K562 (cell line): ENCODE data around the gene UBL3. TPM values are rescaled to one million over a fixed set of nuclear protein-coding genes. Genes with fewer than 3 reads are reported as not detected.

Experiments
- ATAC-seq: fragments of 200-7000 bp; cut with Tn5 transposase; 3 replicates; pipeline ENCODE4 v1.9.1; 2020; ENCODE audit warnings: moderate library complexity
- BruUV-seq: library from RNA; stranded (reverse); fragments of 400-500 nt; replicated peaks from 2 replicates; lab custom pipeline; 2021; lab: Mats Ljungman, UMichigan
- CTCF ChIA-PET: fragments of 300-600 bp; formaldehyde crosslinking; extraction: SDS; loops from one replicate; lab custom pipeline; 2021; ENCODE audit warnings: low intra/inter-chr PET ratio; lab: Yijun Ruan, JAX
- POLR2A ChIA-PET: fragments of 300-600, 350-650 bp; sonication (Branson Sonifier 250); formaldehyde crosslinking; extraction: SDS; loops from one replicate; lab custom pipeline; 2021; ENCODE audit warnings: antibody characterized with exemption, inconsistent platforms; lab: Yijun Ruan, JAX
- DNase-seq, 4 experiments: peaks; one replicate each; pipeline versions ENCODE4 v3.0.0 to v3.0.0-alpha.2; 2011 to 2018; ENCODE audit warnings: low spot score in 3 of 4, mixed read lengths in 3 of 4; ENCODE audit errors: extremely low read depth in 1 of 4
- FAIRE-seq: peaks from 2 replicates; lab custom pipeline; 2011; peaks lifted over from hg19 to GRCh38; lab: Jason Lieb, UNC
- H2AFZ ChIP-seq: 2 replicates; pipeline ENCODE4 v1.6.0; 2011; ENCODE audit warnings: low read depth, low read length, control low read depth, inconsistent platforms
- H3K27ac ChIP-seq: fragments of 200-600 bp; 3 replicates; pipeline ENCODE4 v1.8.0; 2011; ENCODE audit warnings: low read depth, mild to moderate bottlenecking, control low read depth, inconsistent platforms, low read length, moderate library complexity, mixed read lengths; ENCODE audit errors: extremely low read depth
- H3K27me3 ChIP-seq, 2 experiments: fragments of 300-600 bp in 1 of 2; 2 replicates in 1 of 2; 3 replicates in 1 of 2; pipeline versions ENCODE4 v1.6.0 to v1.8.0; 2011; ENCODE audit warnings: inconsistent platforms in 2 of 2, low read length in 2 of 2, mild to moderate bottlenecking in 1 of 2, mixed read lengths in 1 of 2, moderate library complexity in 1 of 2; ENCODE audit not compliant: control insufficient read depth in 2 of 2, insufficient read depth in 2 of 2
- H3K36me3 ChIP-seq: fragments of 300-600 bp; 3 replicates; pipeline ENCODE4 v1.8.0; 2011; ENCODE audit warnings: mild to moderate bottlenecking, low read length, inconsistent platforms; ENCODE audit not compliant: control insufficient read depth, insufficient read depth
- H3K4me1 ChIP-seq, 2 experiments: fragments of 200-600 bp in 1 of 2; replicated peaks in 1 of 2; 2 replicates in 1 of 2; 3 replicates in 1 of 2; pipeline versions ENCODE4 v1.5.1 to v1.8.0; 2011; ENCODE audit warnings: inconsistent platforms in 2 of 2, low read length in 2 of 2, mild to moderate bottlenecking in 1 of 2, mixed read lengths in 1 of 2, moderate library complexity in 1 of 2; ENCODE audit not compliant: control insufficient read depth in 2 of 2, insufficient read depth in 2 of 2
- H3K4me2 ChIP-seq: 2 replicates; pipeline ENCODE4 v1.6.1; 2011; ENCODE audit warnings: low read length, control low read depth, inconsistent platforms, mixed read lengths; ENCODE audit not compliant: insufficient read depth
- H3K4me3 ChIP-seq: fragments of 200-600 bp; sonication (generic), shearing (Covaris generic); 2 replicates; pipeline ENCODE4 v1.5.1; 2016; ENCODE audit warnings: control low read depth, inconsistent platforms
- H3K79me2 ChIP-seq: fragments of 200-600 bp; 3 replicates; pipeline ENCODE4 v1.8.0; 2011; ENCODE audit warnings: low read length, inconsistent platforms; ENCODE audit not compliant: control insufficient read depth, insufficient read depth
- H3K9ac ChIP-seq, 2 experiments: 2 replicates each; pipeline versions ENCODE4 v1.6.0 to v1.6.1; 2011; ENCODE audit warnings: low read depth in 2 of 2, low read length in 2 of 2, control low read depth in 1 of 2, inconsistent platforms in 1 of 2, mild to moderate bottlenecking in 1 of 2, mixed read lengths in 1 of 2; ENCODE audit not compliant: insufficient read depth in 1 of 2
- H3K9me1 ChIP-seq: one replicate; pipeline ENCODE4 v1.6.0; 2011; ENCODE audit warnings: inconsistent platforms, mild to moderate bottlenecking, low read length, moderate library complexity; ENCODE audit not compliant: control insufficient read depth, insufficient read depth
- H3K9me3 ChIP-seq: replicated peaks from 2 replicates; pipeline ENCODE4 v1.5.1; 2011; ENCODE audit warnings: low read depth, low read length, inconsistent platforms; ENCODE audit not compliant: control insufficient read depth, insufficient read depth
- H4K20me1 ChIP-seq: replicated peaks from 2 replicates; pipeline ENCODE4 v1.6.1; 2011; ENCODE audit warnings: low read length, inconsistent platforms, mixed read lengths; ENCODE audit not compliant: control insufficient read depth, insufficient read depth
- ATF1 ChIP-seq, 2 experiments: fragments of 450-650 bp in 1 of 2; IDR thresholded peaks; 2 replicates each; pipeline ENCODE4 v1.6.1; 2016; ENCODE audit warnings: missing compliant biosample characterization in 1 of 2, missing genetic modification characterization in 1 of 2
- ATF3 ChIP-seq, 2 experiments: fragments of 450-650 bp in 1 of 2; sonication (generic) in 1 of 2; formaldehyde crosslinking in 1 of 2; IDR thresholded peaks in 1 of 2; conservative IDR thresholded peaks in 1 of 2; 2 replicates each; pipeline versions ENCODE4 v1.6.1 to v1.8.1; 2016 to 2023; ENCODE audit warnings: mild to moderate bottlenecking in 2 of 2, moderate library complexity in 2 of 2, inconsistent platforms in 1 of 2, missing genetic modification reagents in 1 of 2
- ATF7 ChIP-seq: fragments of 450-650 bp; IDR thresholded peaks from 2 replicates; pipeline ENCODE4 v1.7.1; 2014; ENCODE audit warnings: mild to moderate bottlenecking, moderate library complexity
- CEBPG ChIP-seq, 3 experiments: fragments of 200-800 bp in 1 of 3; sonication (Bioruptor generic) in 1 of 3; sonication (generic) in 1 of 3; formaldehyde crosslinking in 1 of 3; IDR thresholded peaks in 2 of 3; conservative IDR thresholded peaks in 1 of 3; 2 replicates each; pipeline versions ENCODE4 v1.6.1 to v1.8.0; 2016 to 2022; ENCODE audit warnings: missing compliant biosample characterization in 2 of 3, missing genetic modification characterization in 2 of 3, mild to moderate bottlenecking in 1 of 3, missing genetic modification reagents in 1 of 3
- CREM ChIP-seq: IDR thresholded peaks from 2 replicates; pipeline ENCODE4 v1.6.1; 2014; ENCODE audit warnings: antibody characterized with exemption, low read depth
- CTBP1 ChIP-seq: fragments of 450-650 bp; IDR thresholded peaks from 2 replicates; pipeline ENCODE4 v1.6.1; 2016; ENCODE audit warnings: borderline replicate concordance
- FOXA3 ChIP-seq, 2 experiments: fragments of 450-650 bp in 1 of 2; sonication (generic) in 1 of 2; formaldehyde crosslinking; IDR thresholded peaks in 1 of 2; conservative IDR thresholded peaks in 1 of 2; 2 replicates each; pipeline versions ENCODE4 v1.4.0 to v1.8.0; 2020 to 2022; ENCODE audit warnings: mild to moderate bottlenecking in 2 of 2, missing genetic modification reagents in 1 of 2
- TFAP4 ChIP-seq: sonication (generic); formaldehyde crosslinking; IDR thresholded peaks from 2 replicates; pipeline ENCODE4 v1.8.0; 2022; ENCODE audit warnings: missing genetic modification reagents, mild to moderate bottlenecking, moderate library complexity, borderline replicate concordance
- ZNF354B ChIP-seq: fragments of 250-450 bp; sonication (Bioruptor Pico); IDR thresholded peaks from 2 replicates; pipeline ENCODE4 v1.4.0; 2020
- ZNF644 ChIP-seq: fragments of 200-800 bp; sonication (Bioruptor generic); IDR thresholded peaks from 2 replicates; pipeline ENCODE4 v1.6.1; 2016; ENCODE audit warnings: low read depth, missing genetic modification characterization, missing compliant biosample characterization
- WGBS: fragments of 100-300 bp; shearing (Covaris generic); methylation state at CpG from one replicate; pipeline ENCODE4 v1.1.6; 2016; ENCODE audit warnings: low coverage, mixed read lengths; ENCODE audit not compliant: insufficient coverage; ENCODE audit errors: missing lambda C conversion rate; 5-methylcytosine and 5-hydroxymethylcytosine counted together
- in situ Hi-C: fragments of 300-500 bp; cut with MboI; formaldehyde crosslinking; loops from 4 replicates; pipeline ENCODE4 v1.15.0; 2018; ENCODE audit warnings: inconsistent platforms, mixed read lengths
- intact Hi-C: fragments of 100-400 bp; cut with micrococcal nuclease; formaldehyde crosslinking; loops from 2 replicates; pipeline ENCODE4 v1.14.2; 2022
- polyA plus RNA-seq, 8 experiments: library from polyadenylated mRNA; depleted of rRNA in 4 of 8; stranded (reverse) in 5 of 8; unstranded in 3 of 8; fragments of >200 nt; fragmentation: Nextera tagmentation in 2 of 8; fragmentation: Illumina TruSeq in 1 of 8; extraction: Ambion mirVana in 2 of 8; extraction: Trizol in 1 of 8; gene quantifications; 2 replicates each; pipeline versions ENCODE4 v1.2.1 to v1.2.3, GENCODE V29; 2011 to 2014; ENCODE audit warnings: inconsistent platforms in 1 of 8, missing spikeins in 1 of 8
- total RNA-seq, 7 experiments: library from RNA; depleted of rRNA in 6 of 7; stranded (reverse); fragments of >200 nt in 6 of 7; fragmentation: Illumina TruSeq in 2 of 7; extraction: Trizol in 2 of 7; gene quantifications; 2 replicates each; pipeline versions ENCODE4 v1.2.1 to v1.2.3, GENCODE V29; 2011 to 2021; ENCODE audit warnings: low replicate concordance in 1 of 7
- TF ChIP-seq, protein P1 (sequence below): fragments of 250-450 bp; sonication (Bioruptor Pico); IDR thresholded peaks from 2 replicates; pipeline ENCODE4 v1.4.0; 2020; ENCODE audit warnings: mild to moderate bottlenecking, moderate library complexity
- TF ChIP-seq, protein P2 (sequence below): fragments of 200-800 bp; sonication (Bioruptor generic); IDR thresholded peaks from 2 replicates; pipeline ENCODE4 v1.6.1; 2017; ENCODE audit warnings: missing genetic modification characterization, missing compliant biosample characterization
- TF ChIP-seq, protein P3 (sequence below): fragments of 250-450 bp; sonication (Bioruptor Pico); IDR thresholded peaks from 2 replicates; pipeline ENCODE4 v1.4.0; 2020

Gene UBL3
- total and polyA plus RNA-seq, 9 of the 15 experiments (the other 6 are each of a cell fraction or from before 2014, with no cell fraction given), result 0.64 to 2.4 (median 1.8) TPM

DNA sequence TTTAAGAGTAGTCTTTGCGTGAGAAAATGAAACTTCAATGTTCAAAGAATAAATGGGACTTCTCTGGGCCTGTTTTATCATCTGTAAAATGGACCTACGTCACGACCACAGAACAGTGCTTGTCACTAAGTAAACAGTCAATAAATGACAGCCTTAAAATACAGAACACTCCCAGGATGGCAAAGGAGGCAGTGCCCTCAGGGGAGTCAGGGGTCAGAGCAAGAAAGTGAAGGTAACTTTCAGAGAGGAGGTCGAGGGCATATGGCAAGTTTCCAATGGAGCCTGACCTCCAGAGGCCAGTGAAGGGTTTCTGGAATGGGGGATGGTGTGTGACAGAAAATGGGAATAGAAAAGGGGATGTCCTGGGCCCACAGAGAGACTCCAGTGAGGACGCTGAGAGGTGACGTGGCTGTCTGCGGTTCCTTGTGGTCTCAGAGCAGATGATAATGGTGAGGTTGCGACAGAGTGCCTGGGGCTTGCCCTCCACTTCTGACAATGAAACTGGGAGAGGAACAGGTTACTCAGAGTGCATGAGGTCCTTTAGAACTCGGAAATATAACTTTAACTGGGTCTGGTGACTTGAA, 91.8 kb downstream of the UBL3 start:
- DNase-seq, result peak in 2 of 4 experiments; percentile 10 to 13
- no peak for FAIRE-seq
- H3K9me3 ChIP-seq, result no peaks in the 10 kb centered on the region
- intact Hi-C loops (no loop called here), in situ Hi-C loops (no loop called here)
- ATAC-seq, result peak; percentile 56; the same call in 2 of the 3 replicates
- WGBS, result 0% methylated on average over 9 of the region's 9 CpGs
- H3K36me3 ChIP-seq, result no peaks in the 10 kb centered on the region
- CTCF ChIA-PET, result no interaction called here
- POLR2A ChIA-PET, result no interaction called here
- H3K4me3 ChIP-seq, result no peak overlapping the region
- H2AFZ ChIP-seq, result peak overlapping the region; percentile 27; the same call in 1 of the 2 replicates
- no peak overlapping the region for H3K27ac ChIP-seq
- no peaks in the 10 kb centered on the region for H3K9me1 ChIP-seq
- no peaks in the 10 kb centered on the region for H4K20me1 ChIP-seq
- no peak overlapping the region for H3K9ac ChIP-seq
- peak overlapping the region; percentile 59 for H3K4me2 ChIP-seq
- no peaks in the 10 kb centered on the region; a peak in 1 of 5 replicates for H3K27me3 ChIP-seq
- H3K79me2 ChIP-seq, result no peaks in the 10 kb centered on the region
- BruUV-seq, result no TSS peak
- no peaks in the 10 kb centered on the region for H3K4me1 ChIP-seq
- TF ChIP-seq, protein P1, sequence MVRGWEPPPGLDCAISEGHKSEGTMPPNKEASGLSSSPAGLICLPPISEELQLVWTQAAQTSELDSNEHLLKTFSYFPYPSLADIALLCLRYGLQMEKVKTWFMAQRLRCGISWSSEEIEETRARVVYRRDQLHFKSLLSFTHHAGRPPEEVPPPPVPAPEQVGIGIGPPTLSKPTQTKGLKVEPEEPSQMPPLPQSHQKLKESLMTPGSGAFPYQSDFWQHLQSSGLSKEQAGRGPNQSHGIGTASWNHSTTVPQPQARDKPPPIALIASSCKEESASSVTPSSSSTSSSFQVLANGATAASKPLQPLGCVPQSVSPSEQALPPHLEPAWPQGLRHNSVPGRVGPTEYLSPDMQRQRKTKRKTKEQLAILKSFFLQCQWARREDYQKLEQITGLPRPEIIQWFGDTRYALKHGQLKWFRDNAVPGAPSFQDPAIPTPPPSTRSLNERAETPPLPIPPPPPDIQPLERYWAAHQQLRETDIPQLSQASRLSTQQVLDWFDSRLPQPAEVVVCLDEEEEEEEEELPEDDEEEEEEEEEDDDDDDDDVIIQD, result no peak
- TF ChIP-seq FOXA3 (CRISPR knock-in tag; conservative IDR thresholded peaks at IDR 0.05 in 1 of 2, IDR thresholded peaks at IDR 0.05 in 1 of 2) (peak; percentile 79 to 95), CREM (peak; percentile 55; the same call in 1 of the 2 replicates), ATF3 (IDR thresholded peaks at IDR 0.05) (0 out of 2 replicates have a peak, but pooled peaks have one; percentile 9), ATF3 (CRISPR knock-in tag; conservative IDR thresholded peaks at IDR 0.05) (no peak), CTBP1 (0 out of 2 replicates have a peak, but pooled peaks have one; percentile 21), ZNF354B (no peak), ZNF644 (no peak), ATF1 (CRISPR knock-in tag; IDR thresholded peaks at IDR 0.05) (no peak), ATF1 (tag; IDR thresholded peaks at IDR 0.05) (peak; percentile 43), TFAP4 (CRISPR knock-in tag) (peak; percentile 48; the same call in 1 of the 2 replicates), ATF7 (0 out of 2 replicates have a peak, but pooled peaks have one; percentile 19), CEBPG (CRISPR knock-in tag; IDR thresholded peaks at IDR 0.05) (peak; percentile 54), CEBPG (tag; conservative IDR thresholded peaks at IDR 0.05 in 1 of 2, IDR thresholded peaks at IDR 0.05 in 1 of 2) (peak; percentile 54 to 64; a peak in 3 of 4 replicates)
- TF ChIP-seq, protein P2, sequence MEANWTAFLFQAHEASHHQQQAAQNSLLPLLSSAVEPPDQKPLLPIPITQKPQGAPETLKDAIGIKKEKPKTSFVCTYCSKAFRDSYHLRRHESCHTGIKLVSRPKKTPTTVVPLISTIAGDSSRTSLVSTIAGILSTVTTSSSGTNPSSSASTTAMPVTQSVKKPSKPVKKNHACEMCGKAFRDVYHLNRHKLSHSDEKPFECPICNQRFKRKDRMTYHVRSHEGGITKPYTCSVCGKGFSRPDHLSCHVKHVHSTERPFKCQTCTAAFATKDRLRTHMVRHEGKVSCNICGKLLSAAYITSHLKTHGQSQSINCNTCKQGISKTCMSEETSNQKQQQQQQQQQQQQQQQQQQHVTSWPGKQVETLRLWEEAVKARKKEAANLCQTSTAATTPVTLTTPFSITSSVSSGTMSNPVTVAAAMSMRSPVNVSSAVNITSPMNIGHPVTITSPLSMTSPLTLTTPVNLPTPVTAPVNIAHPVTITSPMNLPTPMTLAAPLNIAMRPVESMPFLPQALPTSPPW, result no peak
- TF ChIP-seq, protein P3, sequence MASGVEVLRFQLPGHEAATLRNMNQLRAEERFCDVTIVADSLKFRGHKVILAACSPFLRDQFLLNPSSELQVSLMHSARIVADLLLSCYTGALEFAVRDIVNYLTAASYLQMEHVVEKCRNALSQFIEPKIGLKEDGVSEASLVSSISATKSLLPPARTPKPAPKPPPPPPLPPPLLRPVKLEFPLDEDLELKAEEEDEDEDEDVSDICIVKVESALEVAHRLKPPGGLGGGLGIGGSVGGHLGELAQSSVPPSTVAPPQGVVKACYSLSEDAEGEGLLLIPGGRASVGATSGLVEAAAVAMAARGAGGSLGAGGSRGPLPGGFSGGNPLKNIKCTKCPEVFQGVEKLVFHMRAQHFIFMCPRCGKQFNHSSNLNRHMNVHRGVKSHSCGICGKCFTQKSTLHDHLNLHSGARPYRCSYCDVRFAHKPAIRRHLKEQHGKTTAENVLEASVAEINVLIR (CRISPR knock-in tag), result 0 out of 2 replicates have a peak, but pooled peaks have one; percentile 41
